Neural cell (in vitro differentiated cells): ENCODE results near the gene NEURL1. TPM values are rescaled to one million over a fixed set of nuclear protein-coding genes. Genes with fewer than 3 reads are reported as not detected.
A peak's percentile ranks its signal among the peaks of the same experiment; 100 is the strongest.

Experiments used
- H2AFZ ChIP-seq: fragments of 200-600, 300-800 bp; sonication (generic), shearing (Covaris generic); 2 replicates; pipeline ENCODE4 v1.6.0; 2014; ENCODE audit warnings: low read depth, mild to moderate bottlenecking, antibody characterized with exemption, low read length, moderate library complexity
- H3F3A ChIP-seq: fragments of 200-600 bp; shearing (Covaris generic); 2 replicates; pipeline ENCODE4 v1.6.1; 2016; ENCODE audit warnings: mild to moderate bottlenecking, moderate library complexity, mixed read lengths, antibody characterized with exemption, low read length; ENCODE audit not compliant: insufficient read depth, poor library complexity, severe bottlenecking
- H3K27ac ChIP-seq: fragments of 200-600, 300-800 bp; sonication (generic), shearing (Covaris generic); 2 replicates; pipeline ENCODE4 v1.5.1; 2014; ENCODE audit warnings: mild to moderate bottlenecking, low read length, moderate library complexity
- H3K27me3 ChIP-seq: fragments of 300-800, 200-600 bp; sonication (generic), shearing (Covaris generic); 2 replicates; pipeline ENCODE4 v1.6.0; 2014; ENCODE audit warnings: mild to moderate bottlenecking, low read depth, low read length, moderate library complexity; ENCODE audit not compliant: insufficient read depth
- H3K36me3 ChIP-seq: fragments of 300-800, 200-600 bp; sonication (generic), shearing (Covaris generic); 2 replicates; pipeline ENCODE4 v1.5.1; 2014; ENCODE audit warnings: mild to moderate bottlenecking, antibody characterized with exemption, low read length, moderate library complexity; ENCODE audit not compliant: insufficient read depth
- H3K4me2 ChIP-seq: fragments of 300-800, 200-600 bp; sonication (generic), shearing (Covaris generic); 2 replicates; pipeline ENCODE4 v1.6.0; 2014; ENCODE audit warnings: mild to moderate bottlenecking, low read length
- H3K4me3 ChIP-seq: fragments of 300-800, 200-600 bp; sonication (generic), shearing (Covaris generic); 2 replicates; pipeline ENCODE4 v1.5.1; 2014; ENCODE audit warnings: mild to moderate bottlenecking, low read length, moderate library complexity
- H3K79me2 ChIP-seq: fragments of 200-600 bp; shearing (Covaris generic); replicated peaks from 2 replicates; pipeline ENCODE4 v1.6.0; 2014; ENCODE audit warnings: mild to moderate bottlenecking, low read length, moderate library complexity; ENCODE audit not compliant: insufficient read depth
- H3K9ac ChIP-seq: fragments of 300-800, 200-600 bp; sonication (generic), shearing (Covaris generic); 2 replicates; pipeline ENCODE4 v1.6.1; 2016; ENCODE audit warnings: mild to moderate bottlenecking, low read length, mixed read lengths
- H3K9me2 ChIP-seq: fragments of 200-600 bp; shearing (Covaris generic); 2 replicates; pipeline ENCODE4 v1.6.1; 2016; ENCODE audit warnings: mild to moderate bottlenecking, low read length, mixed read lengths; ENCODE audit not compliant: insufficient read depth
- H3K9me3 ChIP-seq: fragments of 200-600, 300-800 bp; sonication (generic), shearing (Covaris generic); 2 replicates; pipeline ENCODE4 v1.6.1; 2016; ENCODE audit warnings: mild to moderate bottlenecking, mixed run types, low read length, moderate library complexity, mixed read lengths
- H4K20me1 ChIP-seq: fragments of 200-600 bp; shearing (Covaris generic); 2 replicates; pipeline ENCODE4 v1.6.1; 2016; ENCODE audit warnings: mild to moderate bottlenecking, mixed run types; ENCODE audit not compliant: insufficient read depth
- CTCF ChIP-seq: fragments of 450-650 bp; IDR thresholded peaks from 2 replicates; pipeline ENCODE4 v1.5.1; 2014; ENCODE audit warnings: antibody characterized with exemption, mild to moderate bottlenecking, moderate library complexity; ENCODE audit not compliant: poor library complexity, severe bottlenecking
- EP300 ChIP-seq: fragments of 450-650 bp; conservative IDR thresholded peaks from 2 replicates; pipeline ENCODE4 v1.6.1; 2014; ENCODE audit warnings: antibody characterized with exemption, mild to moderate bottlenecking, moderate library complexity; ENCODE audit not compliant: poor library complexity, severe bottlenecking
- EZH2 ChIP-seq: fragments of 200-600, 300-800 bp; shearing (Covaris generic), sonication (generic); IDR thresholded peaks from 2 replicates; pipeline ENCODE4 v1.6.1; 2014; ENCODE audit warnings: antibody characterized with exemption, low read length, borderline replicate concordance, mild to moderate bottlenecking; ENCODE audit not compliant: insufficient read depth, poor library complexity, severe bottlenecking
- MXI1 ChIP-seq: fragments of 450-650 bp; conservative IDR thresholded peaks from 2 replicates; pipeline ENCODE4 v1.6.1; 2014; ENCODE audit warnings: antibody characterized with exemption, mild to moderate bottlenecking; ENCODE audit not compliant: poor library complexity, severe bottlenecking
- POLR2AphosphoS5 ChIP-seq: IDR thresholded peaks from 2 replicates; pipeline ENCODE4 v1.6.1; 2012
- RAD21 ChIP-seq: fragments of 450-650 bp; conservative IDR thresholded peaks from 2 replicates; pipeline ENCODE4 v1.6.1; 2014; ENCODE audit warnings: antibody characterized with exemption, mild to moderate bottlenecking, moderate library complexity
- REST ChIP-seq: IDR thresholded peaks from 2 replicates; pipeline ENCODE4 v1.6.1; 2012; ENCODE audit warnings: borderline replicate concordance
- SMC3 ChIP-seq: fragments of 450-650 bp; conservative IDR thresholded peaks from 2 replicates; pipeline ENCODE4 v1.6.1; 2014; ENCODE audit warnings: antibody characterized with exemption, mild to moderate bottlenecking, moderate library complexity; ENCODE audit not compliant: poor library complexity
- TAF1 ChIP-seq: IDR thresholded peaks from 2 replicates; pipeline ENCODE4 v1.6.1; 2012; ENCODE audit warnings: low read depth
- polyA plus RNA-seq: library from polyadenylated mRNA; depleted of rRNA; stranded (reverse); fragments of >200 nt; gene quantifications from 2 replicates; pipeline ENCODE4 v1.2.3, GENCODE V29; 2014

The NEURL1 gene
- polyA plus RNA-seq, 1 donor from 2014 or later, result 12.3 TPM

DNA sequence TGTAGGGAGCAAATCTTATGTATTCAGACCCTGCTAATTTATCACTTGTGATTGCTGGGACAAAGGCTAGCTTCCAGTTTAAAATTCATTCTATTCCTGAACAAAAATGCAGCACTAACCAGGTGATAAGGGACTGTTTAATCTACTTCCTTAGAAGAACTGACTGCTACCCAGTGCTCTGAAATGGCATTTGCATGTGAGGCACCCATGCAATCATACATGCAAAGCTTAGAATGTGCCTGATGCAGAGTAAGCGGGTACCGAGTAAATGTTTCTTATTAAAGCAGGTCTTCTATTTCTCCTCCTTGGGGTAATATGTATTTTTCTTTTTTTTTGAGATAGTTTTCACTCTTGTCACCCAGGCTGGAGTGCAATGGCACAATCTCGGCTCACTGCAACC lies 54.5 kb downstream of the NEURL1 start:
- H3K4me2 ChIP-seq, result no peak overlapping the region
- no peaks in the 10 kb centered on the region for H3K9me3 ChIP-seq
- no peaks in the 10 kb centered on the region for H3K27me3 ChIP-seq
- H3K4me3 ChIP-seq, result no peak overlapping the region
- peak overlapping the region; percentile 31 for H3K27ac ChIP-seq
- H2AFZ ChIP-seq, result no peak overlapping the region
- H3K9me2 ChIP-seq, result no peaks in the 10 kb centered on the region
- no peaks in the 10 kb centered on the region for H4K20me1 ChIP-seq
- H3K36me3 ChIP-seq, result no peaks in the 10 kb centered on the region
- peak overlapping the region; percentile 20 for H3K9ac ChIP-seq
- no peaks in the 10 kb centered on the region for H3F3A ChIP-seq
- TF ChIP-seq EP300, result no peak
- no peak for TF ChIP-seq RAD21
- no peak for TF ChIP-seq TAF1
- no peaks in the 10 kb centered on the region for H3K79me2 ChIP-seq

- no peak overlapping the region for H3K27ac ChIP-seq
- no peaks in the 10 kb centered on the region for H3K9me2 ChIP-seq
- no peaks in the 10 kb centered on the region for H4K20me1 ChIP-seq
- no peak overlapping the region for H3K4me3 ChIP-seq
- TF ChIP-seq EZH2, result no peak
- TF ChIP-seq SMC3, result no peak
- TF ChIP-seq POLR2AphosphoS5, result no peak
- no peak for TF ChIP-seq EP300
- no peak for TF ChIP-seq REST
- TF ChIP-seq RAD21, result no peak
- TF ChIP-seq CTCF, result no peak
- no peak for TF ChIP-seq TAF1
- no peak for TF ChIP-seq MXI1
- H3F3A ChIP-seq, result no peaks in the 10 kb centered on the region
- no peak overlapping the region for H3K9ac ChIP-seq
- H2AFZ ChIP-seq, result no peak overlapping the region
- H3K9me3 ChIP-seq, result no peaks in the 10 kb centered on the region
- no peaks in the 10 kb centered on the region for H3K79me2 ChIP-seq
- H3K27me3 ChIP-seq, result no peaks in the 10 kb centered on the region
- no peak overlapping the region for H3K4me2 ChIP-seq
- no peaks in the 10 kb centered on the region for H3K36me3 ChIP-seq
Observed at GRCh38 chr10:103548581-103549348, 55.3 kb downstream of the NEURL1 start.
